Muscle layer of duodenum (tissue), 2 donors: ENCODE data around the gene NECTIN2.
"Not testable (repeated sequence)": the region's sequence is repeated elsewhere in the genome, so short reads cannot be mapped to it uniquely, and the experiment has no call there.

Experiments
- H3K27ac ChIP-seq: one replicate; pipeline ENCODE4 v1.7.0; 2013; ENCODE audit warnings: mild to moderate bottlenecking, low read length
- H3K27me3 ChIP-seq: one replicate; pipeline ENCODE4 v1.7.0; 2013; ENCODE audit warnings: low read depth, mild to moderate bottlenecking, control low read depth, low read length
- H3K36me3 ChIP-seq, 2 donors: one replicate each; pipeline ENCODE4 v1.7.0; 2013; ENCODE audit warnings: low read length in 2 of 2, control low read depth in 1 of 2, mild to moderate bottlenecking in 1 of 2; ENCODE audit not compliant: insufficient read depth in 2 of 2, control insufficient read depth in 1 of 2
- H3K4me1 ChIP-seq, 2 donors: one replicate each; pipeline ENCODE4 v1.7.0; 2013; ENCODE audit warnings: low read length in 2 of 2, mild to moderate bottlenecking in 2 of 2, control low read depth in 1 of 2, moderate library complexity in 1 of 2; ENCODE audit not compliant: insufficient read depth in 2 of 2, control insufficient read depth in 1 of 2
- H3K4me3 ChIP-seq, 2 donors: one replicate each; pipeline ENCODE4 v1.7.0; 2013; ENCODE audit warnings: low read length in 2 of 2, low read depth in 1 of 2, mild to moderate bottlenecking in 1 of 2
- H3K9me3 ChIP-seq, 2 donors: one replicate each; pipeline ENCODE4 v1.7.0; 2013; ENCODE audit warnings: low read length in 2 of 2, control low read depth in 1 of 2, mild to moderate bottlenecking in 1 of 2; ENCODE audit not compliant: control insufficient read depth in 1 of 2
- donor health status: healthy.

NECTIN2 gene

DNA sequence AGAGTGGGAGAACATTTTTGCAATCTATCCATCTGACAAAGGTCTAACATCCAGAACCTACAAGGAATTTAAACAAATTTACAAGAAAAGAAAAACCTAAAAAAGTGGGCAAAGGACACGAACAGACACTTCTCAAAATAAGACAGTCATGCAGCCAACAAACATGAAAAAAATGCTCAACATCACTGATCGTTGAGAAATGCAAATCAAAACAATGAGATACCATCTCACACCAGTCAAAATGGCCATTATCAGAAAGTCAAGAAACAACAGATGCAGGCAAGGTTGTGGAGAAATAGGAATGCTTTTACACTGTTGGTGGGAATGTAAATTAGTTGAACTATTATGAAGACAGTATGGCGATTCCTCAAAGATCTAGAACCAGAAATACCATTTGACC, 15.5 kb downstream of the NECTIN2 start:
- not testable (repeated sequence) for H3K27ac ChIP-seq, H3K9me3 ChIP-seq, H3K27me3 ChIP-seq, H3K4me3 ChIP-seq, H3K4me1 ChIP-seq
- H3K36me3 ChIP-seq, result peaks cover 10 to 18% of the 10 kb centered on the region in 2 donors

DNA sequence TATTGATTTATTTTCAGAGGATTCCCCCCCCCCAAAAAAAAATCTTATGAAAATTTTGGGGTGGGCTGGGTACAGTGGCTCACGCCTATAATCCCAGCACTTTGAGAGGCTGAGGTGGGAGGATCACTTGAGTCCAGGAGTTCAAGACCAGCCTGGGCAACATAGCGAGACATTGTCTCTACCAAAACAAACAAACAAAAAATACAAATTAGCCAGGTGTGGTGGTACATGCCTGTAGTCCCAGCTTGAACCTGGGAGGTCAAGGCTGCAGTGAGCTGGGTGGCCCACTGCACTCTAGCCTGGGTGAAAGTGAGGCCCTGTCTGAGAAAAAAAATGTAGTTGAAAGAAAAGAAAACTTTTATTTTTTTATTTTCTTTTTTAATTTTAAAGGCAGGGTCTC, 17.9 kb downstream of the NECTIN2 start:
- no peak overlapping the region for H3K4me3 ChIP-seq
- no peaks in the 10 kb centered on the region for H3K9me3 ChIP-seq

DNA sequence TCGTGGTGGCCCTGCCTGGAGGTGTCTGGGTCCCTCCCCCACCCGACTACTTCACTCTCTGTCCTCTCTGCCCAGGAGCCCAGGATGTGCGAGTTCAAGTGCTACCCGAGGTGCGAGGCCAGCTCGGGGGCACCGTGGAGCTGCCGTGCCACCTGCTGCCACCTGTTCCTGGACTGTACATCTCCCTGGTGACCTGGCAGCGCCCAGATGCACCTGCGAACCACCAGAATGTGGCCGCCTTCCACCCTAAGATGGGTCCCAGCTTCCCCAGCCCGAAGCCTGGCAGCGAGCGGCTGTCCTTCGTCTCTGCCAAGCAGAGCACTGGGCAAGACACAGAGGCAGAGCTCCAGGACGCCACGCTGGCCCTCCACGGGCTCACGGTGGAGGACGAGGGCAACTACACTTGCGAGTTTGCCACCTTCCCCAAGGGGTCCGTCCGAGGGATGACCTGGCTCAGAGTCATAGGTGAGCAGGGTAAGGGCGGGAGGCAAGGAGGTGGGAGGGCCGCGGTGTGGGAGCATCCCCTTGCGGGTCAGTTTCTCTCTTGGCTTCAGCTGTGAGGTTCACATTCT, 19.2 kb downstream of the NECTIN2 start:
- no peaks in the 10 kb centered on the region for H3K27me3 ChIP-seq
- peaks cover 0 to 6% of the 10 kb centered on the region in 2 donors for H3K4me1 ChIP-seq
- no peaks in the 10 kb centered on the region for H3K9me3 ChIP-seq
- H3K36me3 ChIP-seq, result peaks cover 10 to 21% of the 10 kb centered on the region in 2 donors
- no peak overlapping the region for H3K4me3 ChIP-seq
- no peak overlapping the region for H3K27ac ChIP-seq

More for the DNA sequence above, 17.9 kb downstream of the NECTIN2 start:
- Histone ChIP-seq H3K27ac (no peak overlapping the region), H3K4me1 (no peaks in the 10 kb centered on the region), H3K27me3 (no peaks in the 10 kb centered on the region), H3K36me3 (peaks cover 10 to 20% of the 10 kb centered on the region in 2 donors)

DNA sequence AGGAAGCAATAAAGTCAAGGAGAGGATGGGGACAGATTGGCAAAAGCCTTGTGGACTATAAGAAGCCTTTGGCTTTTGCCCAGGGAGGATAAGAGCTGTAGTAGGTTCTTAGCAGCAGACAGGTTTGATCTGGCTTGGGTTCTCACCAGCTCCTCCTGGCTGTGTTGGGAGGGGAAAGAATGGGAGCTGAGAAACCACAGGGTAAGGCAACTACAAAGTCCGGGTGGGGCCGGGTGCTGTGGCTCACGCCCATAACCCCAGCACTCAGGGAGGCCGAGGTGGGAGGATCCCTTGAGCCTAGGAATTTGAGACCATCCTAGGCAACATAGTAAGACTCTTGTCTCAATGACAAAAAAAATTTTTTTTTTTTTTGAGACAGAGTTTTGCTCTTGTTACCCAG, 20.6 kb downstream of the NECTIN2 start:
- no peak overlapping the region for H3K27ac ChIP-seq
- H3K4me3 ChIP-seq, result no peak overlapping the region
- H3K36me3 ChIP-seq, result peaks cover 10 to 21% of the 10 kb centered on the region in 2 donors
- no peaks in the 10 kb centered on the region for H3K27me3 ChIP-seq
- H3K9me3 ChIP-seq, result no peaks in the 10 kb centered on the region
- H3K4me1 ChIP-seq, result peaks cover 0 to 6% of the 10 kb centered on the region in 2 donors

DNA sequence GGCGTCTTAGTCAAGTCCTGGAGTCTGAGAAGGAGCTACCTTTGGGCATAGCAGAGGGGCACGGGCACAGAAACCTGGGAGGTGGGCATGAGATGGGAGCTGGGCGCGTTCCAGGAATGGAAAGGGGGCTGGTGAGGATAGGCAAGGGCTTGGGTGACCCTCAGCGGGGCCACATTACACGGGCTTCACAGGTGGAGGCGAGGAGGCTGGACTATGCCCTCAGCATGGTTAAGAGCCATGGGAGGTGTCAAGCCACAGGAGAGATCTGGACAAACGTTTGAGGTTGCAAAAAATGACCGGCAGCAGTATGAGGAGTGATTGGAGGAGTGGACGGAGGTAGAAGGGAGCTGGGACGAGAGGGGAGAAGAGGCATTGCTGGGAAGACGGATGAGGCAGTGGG, 21.5 kb downstream of the NECTIN2 start:
- no peaks in the 10 kb centered on the region for H3K27me3 ChIP-seq
- H3K27ac ChIP-seq, result no peak overlapping the region
- H3K4me3 ChIP-seq, result no peak overlapping the region
- H3K36me3 ChIP-seq, result peaks cover 17 to 28% of the 10 kb centered on the region in 2 donors
- peaks cover 0 to 6% of the 10 kb centered on the region in 2 donors for H3K4me1 ChIP-seq
- H3K9me3 ChIP-seq, result no peaks in the 10 kb centered on the region

DNA sequence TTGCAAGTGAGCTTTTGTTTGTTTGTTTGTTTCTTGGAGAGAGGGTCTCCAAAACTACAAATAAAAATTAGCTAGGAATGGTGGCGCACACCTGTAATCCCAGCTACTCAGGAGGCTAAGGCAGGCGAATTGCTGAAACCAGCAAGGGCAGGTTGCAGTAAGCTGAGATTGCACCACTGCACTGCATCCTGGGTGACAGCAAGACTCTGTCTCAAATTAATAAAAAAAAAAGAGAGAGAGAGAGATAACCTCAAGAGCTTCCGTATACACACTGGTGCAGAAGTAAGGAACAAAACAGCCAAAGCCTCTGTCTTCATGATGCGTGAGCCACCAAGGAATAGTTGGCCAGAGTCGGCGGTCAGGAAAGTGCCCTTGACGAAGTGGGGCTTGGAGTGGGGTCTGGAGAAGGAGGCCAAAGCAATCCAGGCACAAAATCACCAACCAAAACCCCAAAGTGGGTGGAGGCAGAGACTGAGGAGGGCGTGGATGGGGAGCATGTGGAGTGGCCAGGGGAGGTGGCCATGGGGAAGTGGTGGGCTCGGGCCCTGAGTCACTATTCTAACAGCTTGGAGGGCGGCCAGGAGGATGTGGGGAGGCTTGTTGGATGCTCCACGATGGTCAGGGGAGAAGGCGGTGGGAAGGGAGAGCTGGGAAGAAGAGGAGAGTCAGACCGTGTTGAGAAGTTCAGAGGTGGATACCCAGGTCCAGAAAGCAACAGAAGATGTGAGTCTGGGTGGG, 23.8 kb downstream of the NECTIN2 start:
- peaks cover 34 to 47% of the 10 kb centered on the region in 2 donors for H3K36me3 ChIP-seq
- H3K27ac ChIP-seq, result no peak overlapping the region
- no peaks in the 10 kb centered on the region for H3K27me3 ChIP-seq
- H3K9me3 ChIP-seq, result no peaks in the 10 kb centered on the region
- peaks cover 0 to 6% of the 10 kb centered on the region in 2 donors for H3K4me1 ChIP-seq
- H3K4me3 ChIP-seq, result peak overlapping the region in 1 of 2 donors; percentile 7

DNA sequence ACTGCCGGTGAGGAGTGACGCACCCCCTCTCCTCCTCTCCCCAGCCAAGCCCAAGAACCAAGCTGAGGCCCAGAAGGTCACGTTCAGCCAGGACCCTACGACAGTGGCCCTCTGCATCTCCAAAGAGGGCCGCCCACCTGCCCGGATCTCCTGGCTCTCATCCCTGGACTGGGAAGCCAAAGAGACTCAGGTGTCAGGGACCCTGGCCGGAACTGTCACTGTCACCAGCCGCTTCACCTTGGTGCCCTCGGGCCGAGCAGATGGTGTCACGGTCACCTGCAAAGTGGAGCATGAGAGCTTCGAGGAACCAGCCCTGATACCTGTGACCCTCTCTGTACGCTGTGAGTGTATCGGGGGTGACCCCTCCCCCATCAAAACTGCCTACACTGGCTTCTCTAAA, 25.7 kb downstream of the NECTIN2 start:
- H3K4me3 ChIP-seq, result no peak overlapping the region
- peaks cover 40 to 51% of the 10 kb centered on the region in 2 donors for H3K36me3 ChIP-seq
- no peaks in the 10 kb centered on the region for H3K27me3 ChIP-seq
- peaks cover 0 to 6% of the 10 kb centered on the region in 2 donors for H3K4me1 ChIP-seq
- H3K9me3 ChIP-seq, result no peaks in the 10 kb centered on the region
- no peak overlapping the region for H3K27ac ChIP-seq

DNA sequence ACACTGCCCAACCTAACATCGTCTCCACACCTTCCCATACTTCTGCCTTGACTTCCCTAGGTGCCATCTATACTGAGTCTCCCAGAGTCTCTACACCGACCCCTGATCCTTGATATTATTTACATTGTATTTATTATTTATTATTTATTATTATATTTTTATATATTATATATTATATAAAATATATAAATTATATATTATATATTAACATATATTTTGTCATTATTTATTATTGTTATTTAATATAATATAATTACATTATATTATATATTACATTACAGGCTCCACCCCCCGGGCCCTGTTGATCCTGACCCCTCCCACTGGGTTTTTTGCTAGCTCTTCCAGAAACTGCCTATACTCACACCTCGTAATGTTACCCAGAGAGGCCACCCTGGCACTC, 26.6 kb downstream of the NECTIN2 start:
- H3K4me1 ChIP-seq, result peaks cover 0 to 6% of the 10 kb centered on the region in 2 donors
- H3K36me3 ChIP-seq, result peaks cover 47 to 60% of the 10 kb centered on the region in 2 donors
- no peak overlapping the region for H3K27ac ChIP-seq
- H3K27me3 ChIP-seq, result no peaks in the 10 kb centered on the region
- H3K4me3 ChIP-seq, result no peak overlapping the region
- no peaks in the 10 kb centered on the region for H3K9me3 ChIP-seq

DNA sequence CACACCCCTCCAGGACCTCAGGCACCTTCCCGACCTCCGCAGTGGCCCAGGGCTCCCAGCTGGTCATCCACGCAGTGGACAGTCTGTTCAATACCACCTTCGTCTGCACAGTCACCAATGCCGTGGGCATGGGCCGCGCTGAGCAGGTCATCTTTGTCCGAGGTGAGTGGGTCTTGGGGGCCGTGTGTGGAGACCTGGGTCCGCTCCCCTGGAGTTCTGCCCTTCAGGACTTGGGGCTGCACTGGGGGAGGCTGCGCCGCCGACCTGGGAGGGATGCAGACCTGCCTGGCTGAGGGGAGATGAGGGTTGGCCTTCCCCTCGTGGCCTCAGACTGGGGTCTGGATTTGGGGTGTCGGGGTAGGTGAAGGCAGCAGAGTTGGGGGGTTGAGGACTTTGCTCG, 28.2 kb downstream of the NECTIN2 start:
- Histone ChIP-seq H3K36me3 (peaks cover 47 to 74% of the 10 kb centered on the region in 2 donors), H3K4me1 (peaks cover 0 to 6% of the 10 kb centered on the region in 2 donors), H3K9me3 (no peaks in the 10 kb centered on the region)

DNA sequence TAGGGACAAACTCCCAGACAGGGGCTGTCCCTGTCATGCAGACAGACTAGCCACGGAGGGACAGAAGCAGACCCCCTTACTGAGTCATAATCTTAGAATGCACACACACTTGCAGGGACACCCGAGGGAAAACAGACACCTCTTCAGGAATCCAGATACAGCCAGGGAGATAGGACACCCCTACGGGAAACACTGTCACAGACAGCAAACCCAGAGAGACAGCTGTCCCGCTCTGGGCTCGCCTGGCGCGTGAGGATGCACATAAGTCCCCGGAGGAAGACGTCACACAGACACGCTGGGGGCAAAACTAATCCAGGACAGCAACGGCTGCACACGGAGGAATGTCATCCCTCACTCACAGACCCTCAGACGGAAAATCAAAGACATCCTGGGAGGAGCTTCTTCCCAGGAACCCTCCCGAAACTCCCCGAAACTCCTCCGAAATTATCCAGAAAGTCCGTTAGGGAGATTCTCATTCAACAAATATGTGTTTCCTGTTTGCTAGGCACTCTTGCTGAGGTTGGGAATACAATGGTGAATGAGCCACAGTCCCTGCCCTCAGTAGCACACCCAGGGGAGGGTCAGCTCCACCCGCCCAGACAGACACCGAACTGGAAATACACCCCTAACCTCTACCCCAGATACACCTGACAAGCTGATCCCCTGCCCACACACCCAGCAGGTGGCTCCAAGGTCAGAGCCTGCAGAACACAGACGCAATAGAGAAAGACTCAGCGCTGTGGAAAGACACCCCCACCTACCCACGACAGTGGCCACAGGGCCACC, 29.8 kb downstream of the NECTIN2 start:
- H3K36me3 ChIP-seq, result peaks cover 47 to 69% of the 10 kb centered on the region in 2 donors

More for the DNA sequence above, 28.2 kb downstream of the NECTIN2 start:
- Histone ChIP-seq H3K4me3 (no peak overlapping the region), H3K27ac (no peak overlapping the region), H3K27me3 (no peaks in the 10 kb centered on the region)

DNA sequence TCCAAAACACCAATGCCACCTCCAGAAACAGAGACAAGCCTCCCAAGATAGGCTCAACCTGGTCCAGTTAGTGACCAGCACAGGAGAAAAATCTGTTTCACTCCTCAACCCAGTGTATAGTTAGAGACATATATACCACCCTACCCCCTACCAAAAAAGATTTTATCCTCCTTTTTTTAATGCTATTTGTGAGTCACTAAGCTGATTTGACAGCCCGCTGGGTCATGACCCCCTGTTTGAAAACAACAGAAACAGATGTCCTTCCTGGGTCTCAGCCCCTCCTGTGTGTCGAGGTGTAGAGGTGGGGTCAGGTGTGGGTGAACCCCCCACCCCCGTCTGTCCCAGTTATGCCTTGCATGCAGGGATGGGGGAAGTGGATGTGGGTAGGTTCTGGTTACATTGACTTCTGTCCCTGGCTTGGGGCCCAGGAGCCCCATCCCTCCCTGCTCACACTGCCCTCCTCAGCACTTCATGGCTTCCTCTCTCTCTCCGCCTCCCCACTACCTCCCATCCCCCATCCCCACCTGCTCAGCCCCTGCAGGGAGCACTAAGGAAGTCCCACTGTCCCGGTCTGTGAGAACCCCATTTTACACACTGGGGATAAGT, 30.9 kb downstream of the NECTIN2 start:
- H3K36me3 ChIP-seq, result peaks cover 44 to 66% of the 10 kb centered on the region in 2 donors
- no peaks in the 10 kb centered on the region for H3K27me3 ChIP-seq
- no peaks in the 10 kb centered on the region for H3K4me1 ChIP-seq
- H3K27ac ChIP-seq, result no peak overlapping the region
- no peak overlapping the region for H3K4me3 ChIP-seq
- H3K9me3 ChIP-seq, result no peaks in the 10 kb centered on the region

More for the DNA sequence above, 29.8 kb downstream of the NECTIN2 start:
- H3K9me3 ChIP-seq, result no peaks in the 10 kb centered on the region
- no peaks in the 10 kb centered on the region for H3K4me1 ChIP-seq
- H3K4me3 ChIP-seq, result no peak overlapping the region
- H3K27ac ChIP-seq, result no peak overlapping the region
- no peaks in the 10 kb centered on the region for H3K27me3 ChIP-seq
